VCaP (cell line): ENCODE data around the gene MYO16.

Source experiments
- H3K27ac ChIP-seq: fragments of 450-650 bp; 2 replicates; pipeline ENCODE4 v1.5.1; 2017
- TF ChIP-seq, protein P1 (sequence below): fragments of 450-650 bp; conservative IDR thresholded peaks from 2 replicates; pipeline ENCODE4 v1.5.1; 2017; ENCODE audit warnings: mild to moderate bottlenecking, moderate library complexity

Gene MYO16

DNA sequence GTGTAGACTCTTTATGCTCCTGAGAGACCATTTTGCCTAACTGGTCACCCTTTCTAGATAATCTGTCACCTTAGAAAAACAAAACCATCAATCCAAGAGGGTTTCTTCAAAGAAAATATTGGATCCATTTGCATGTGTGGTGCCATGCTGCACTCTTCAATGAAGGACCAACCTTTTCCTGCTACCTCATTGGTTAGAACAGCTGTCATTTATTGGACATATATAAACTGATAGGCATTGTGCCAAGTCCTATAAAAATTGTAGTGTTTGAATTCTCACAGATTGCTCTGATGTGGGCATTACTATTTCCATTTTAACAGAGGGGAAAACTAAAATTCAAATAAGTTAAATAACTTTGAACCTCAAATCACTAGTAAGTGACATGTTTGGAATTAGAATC is 333.2 kb downstream of the MYO16 start:
- TF ChIP-seq, protein P1, sequence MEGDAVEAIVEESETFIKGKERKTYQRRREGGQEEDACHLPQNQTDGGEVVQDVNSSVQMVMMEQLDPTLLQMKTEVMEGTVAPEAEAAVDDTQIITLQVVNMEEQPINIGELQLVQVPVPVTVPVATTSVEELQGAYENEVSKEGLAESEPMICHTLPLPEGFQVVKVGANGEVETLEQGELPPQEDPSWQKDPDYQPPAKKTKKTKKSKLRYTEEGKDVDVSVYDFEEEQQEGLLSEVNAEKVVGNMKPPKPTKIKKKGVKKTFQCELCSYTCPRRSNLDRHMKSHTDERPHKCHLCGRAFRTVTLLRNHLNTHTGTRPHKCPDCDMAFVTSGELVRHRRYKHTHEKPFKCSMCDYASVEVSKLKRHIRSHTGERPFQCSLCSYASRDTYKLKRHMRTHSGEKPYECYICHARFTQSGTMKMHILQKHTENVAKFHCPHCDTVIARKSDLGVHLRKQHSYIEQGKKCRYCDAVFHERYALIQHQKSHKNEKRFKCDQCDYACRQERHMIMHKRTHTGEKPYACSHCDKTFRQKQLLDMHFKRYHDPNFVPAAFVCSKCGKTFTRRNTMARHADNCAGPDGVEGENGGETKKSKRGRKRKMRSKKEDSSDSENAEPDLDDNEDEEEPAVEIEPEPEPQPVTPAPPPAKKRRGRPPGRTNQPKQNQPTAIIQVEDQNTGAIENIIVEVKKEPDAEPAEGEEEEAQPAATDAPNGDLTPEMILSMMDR: no peak
- H3K27ac ChIP-seq: no peak overlapping the region

GRCh38 chr13:108963276-108963810 is 333.9 kb downstream of the MYO16 start:
- H3K27ac ChIP-seq: no peak overlapping the region
- TF ChIP-seq, protein P1: no peak

GRCh38 chr13:108963846-108964600 is 334.6 kb downstream of the MYO16 start:
- TF ChIP-seq, protein P1: no peak
- H3K27ac ChIP-seq: no peak overlapping the region

DNA sequence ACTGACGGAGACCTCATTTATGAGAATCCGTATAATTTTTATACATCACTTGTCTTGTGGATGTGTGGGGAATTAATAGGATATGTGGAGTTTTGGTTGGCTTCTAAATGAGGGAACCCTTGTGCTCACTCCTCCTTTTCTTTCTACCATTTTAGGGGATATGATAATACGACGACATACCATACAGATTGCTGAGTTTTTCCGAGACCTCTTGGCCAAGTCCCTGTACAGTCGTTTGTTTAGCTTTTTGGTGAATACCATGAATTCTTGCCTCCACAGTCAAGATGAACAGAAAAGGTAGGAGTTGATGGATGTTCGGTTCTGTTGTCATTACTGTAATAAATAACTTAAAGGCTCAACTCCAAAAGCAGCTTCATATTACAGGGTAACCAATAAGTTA is 335.2 kb downstream of the MYO16 start:
- no peak overlapping the region for H3K27ac ChIP-seq
- TF ChIP-seq, protein P1: no peak

DNA sequence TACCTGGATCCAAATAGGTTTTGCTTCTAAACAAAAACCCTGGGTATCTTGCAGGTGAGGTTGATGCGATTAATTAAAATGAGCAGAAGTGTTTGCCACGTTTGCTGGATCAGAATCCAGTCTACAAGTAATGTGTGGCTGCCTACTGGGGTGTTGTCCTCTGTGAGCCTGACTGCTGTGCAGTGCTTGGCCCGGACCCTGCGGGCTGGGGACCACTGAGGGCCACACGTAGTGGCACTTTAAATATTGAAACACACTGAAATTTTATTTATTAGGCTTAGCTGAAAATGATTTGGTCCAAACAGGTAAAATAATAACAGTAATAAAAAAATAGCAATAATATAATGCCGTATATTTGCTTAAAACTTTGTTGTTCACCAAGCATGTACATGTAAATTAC is 338.0 kb downstream of the MYO16 start:
- H3K27ac ChIP-seq: no peak overlapping the region
- TF ChIP-seq, protein P1: no peak

DNA sequence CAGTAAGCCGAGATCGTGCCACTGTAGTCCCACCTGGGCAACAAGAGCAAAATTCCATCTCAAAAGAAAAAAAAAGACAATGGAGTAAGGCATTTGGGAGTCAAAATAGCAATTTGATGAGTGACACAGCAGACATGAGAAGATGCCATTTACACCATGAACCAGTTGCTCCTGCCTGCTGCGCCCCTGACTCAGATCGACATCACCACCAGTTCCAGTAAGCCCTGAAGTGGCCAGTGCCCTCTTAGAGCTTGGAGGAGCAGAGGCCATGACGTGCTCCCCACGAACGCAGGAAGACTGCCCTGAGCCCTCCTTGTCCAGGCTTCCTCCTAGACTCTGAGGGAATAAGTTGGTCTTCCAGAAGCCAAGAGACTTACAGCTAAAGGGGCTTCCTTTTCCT is 339.2 kb downstream of the MYO16 start:
- H3K27ac ChIP-seq: no peak overlapping the region
- TF ChIP-seq, protein P1: no peak

- TF ChIP-seq, protein P1: peak; percentile 64
- no peak overlapping the region for H3K27ac ChIP-seq
Measured at GRCh38 chr13:108974686-108975085, 345.3 kb downstream of the MYO16 start.
